H1 (cell line): ENCODE results near the gene DOCK6. TPM values are rescaled to one million over a fixed set of nuclear protein-coding genes. Genes with fewer than 3 reads are reported as not detected.

Experiments
- CTCF ChIA-PET: fragments of 300-600 bp; sonication (Branson Sonifier 250); formaldehyde crosslinking; loops from one replicate; lab custom pipeline; 2021; ENCODE audit not compliant: partially characterized antibody; lab: Charles Lee
- POLR2A ChIA-PET: fragments of 300-600 bp; sonication (Branson Sonifier 250); formaldehyde crosslinking; loops from one replicate; lab custom pipeline; 2021; ENCODE audit warnings: inconsistent platforms; ENCODE audit not compliant: partially characterized antibody; lab: Charles Lee
- DNase-seq, 2 experiments: peaks; one replicate each; pipeline versions ENCODE4 v3.0.0 to v3.0.0-alpha.2; 2010 to 2022; ENCODE audit warnings: low spot score in 2 of 2, low read depth in 1 of 2, mixed read lengths in 1 of 2
- FAIRE-seq: peaks from 2 replicates; lab custom pipeline; 2011; peaks lifted over from hg19 to GRCh38; lab: Jason Lieb, UNC
- H2AFZ ChIP-seq: 2 replicates; pipeline ENCODE4 v1.8.1; 2012; ENCODE audit warnings: low read length, inconsistent platforms
- H2AK5ac ChIP-seq: 2 replicates; pipeline ENCODE4 v1.6.1; 2013; ENCODE audit warnings: low read depth, low read length
- H2BK120ac ChIP-seq: replicated peaks from 2 replicates; pipeline ENCODE3; 2013; ENCODE audit warnings: low read depth, low read length, inconsistent platforms
- H2BK12ac ChIP-seq: 2 replicates; pipeline ENCODE4 v1.6.1; 2013; ENCODE audit warnings: low read depth, low read length
- H2BK15ac ChIP-seq: 2 replicates; pipeline ENCODE4 v1.6.1; 2013; ENCODE audit warnings: low read length
- H2BK20ac ChIP-seq: 2 replicates; pipeline ENCODE4 v1.6.1; 2013; ENCODE audit warnings: low read length
- H2BK5ac ChIP-seq: 2 replicates; pipeline ENCODE4 v1.6.1; 2013; ENCODE audit warnings: low read depth, low read length
- H3K14ac ChIP-seq: 2 replicates; pipeline ENCODE4 v1.6.1; 2013; ENCODE audit warnings: inconsistent platforms; ENCODE audit not compliant: insufficient read length
- H3K18ac ChIP-seq: 2 replicates; pipeline ENCODE4 v1.6.1; 2013; ENCODE audit warnings: low read length; ENCODE audit errors: extremely low read depth
- H3K23ac ChIP-seq: 2 replicates; pipeline ENCODE4 v1.6.1; 2013; ENCODE audit warnings: inconsistent platforms; ENCODE audit not compliant: insufficient read length
- H3K23me2 ChIP-seq: 2 replicates; pipeline ENCODE4 v1.6.1; 2013; ENCODE audit warnings: low read depth, low read length
- H3K27ac ChIP-seq: 2 replicates; pipeline ENCODE4 v1.6.1; 2011; ENCODE audit warnings: low read depth, low read length, inconsistent platforms
- H3K27me3 ChIP-seq, 4 experiments: replicated peaks in 1 of 4; 1 replicate in 1 of 4; 2 replicates in 3 of 4; pipeline versions ENCODE4 v1.6.1 to v1.8.1; 2011 to 2013; ENCODE audit warnings: low read length in 3 of 4, mild to moderate bottlenecking in 3 of 4, inconsistent platforms in 2 of 4, mixed read lengths in 2 of 4, moderate library complexity in 1 of 4; ENCODE audit not compliant: control insufficient read depth in 3 of 4, insufficient read depth in 3 of 4; ENCODE audit errors: extremely low read depth in 1 of 4
- H3K36me3 ChIP-seq, 4 experiments: 2 replicates each; pipeline versions ENCODE4 v1.6.1 to v1.8.1; 2011 to 2013; ENCODE audit warnings: mild to moderate bottlenecking in 4 of 4, low read length in 3 of 4, moderate library complexity in 2 of 4, control low read depth in 1 of 4, inconsistent platforms in 1 of 4; ENCODE audit not compliant: insufficient read depth in 4 of 4, control insufficient read depth in 2 of 4
- H3K4ac ChIP-seq: replicated peaks from 2 replicates; pipeline ENCODE3; 2013; ENCODE audit warnings: low read length, low read depth, mixed read lengths, inconsistent platforms; ENCODE audit not compliant: insufficient read length
- H3K4me1 ChIP-seq, 4 experiments: replicated peaks in 1 of 4; 1 replicate in 1 of 4; 2 replicates in 3 of 4; pipeline versions ENCODE4 v1.6.1 to v1.8.1; 2011 to 2013; ENCODE audit warnings: low read length in 3 of 4, inconsistent platforms in 2 of 4, mixed read lengths in 1 of 4; ENCODE audit not compliant: insufficient read depth in 4 of 4, control insufficient read depth in 3 of 4
- H3K4me2 ChIP-seq, 2 experiments: 2 replicates each; pipeline versions ENCODE4 v1.6.1 to v1.8.1; 2011 to 2013; ENCODE audit warnings: low read depth in 2 of 2, low read length in 2 of 2, control low read depth in 1 of 2, inconsistent platforms in 1 of 2, mild to moderate bottlenecking in 1 of 2; ENCODE audit not compliant: insufficient read depth in 1 of 2
- H3K4me3 ChIP-seq, 4 experiments: fragments of 200-600, 300-600 bp in 1 of 4; sonication (generic), shearing (Covaris generic), sonication (Bioruptor Twin) in 1 of 4; 2 replicates each; pipeline versions ENCODE4 v1.5.1 to v1.8.1; 2011 to 2016; ENCODE audit warnings: low read length in 4 of 4, low read depth in 3 of 4, control low read depth in 2 of 4, inconsistent platforms in 2 of 4, mild to moderate bottlenecking in 2 of 4, mixed read lengths in 1 of 4, moderate library complexity in 1 of 4; ENCODE audit not compliant: insufficient read depth in 2 of 4; ENCODE audit errors: extremely low read depth in 1 of 4
- H3K56ac ChIP-seq: replicated peaks from 2 replicates; pipeline ENCODE3; 2013; ENCODE audit warnings: low read depth, mild to moderate bottlenecking, mixed read lengths, low read length, inconsistent platforms; ENCODE audit not compliant: insufficient read length
- H3K79me1 ChIP-seq: 2 replicates; pipeline ENCODE4 v1.6.1; 2013; ENCODE audit warnings: low read depth, low read length, control low read depth
- H3K79me2 ChIP-seq, 2 experiments: 2 replicates each; pipeline versions ENCODE4 v1.6.1 to v1.8.1; 2012 to 2013; ENCODE audit warnings: low read length in 2 of 2, mild to moderate bottlenecking in 2 of 2, inconsistent platforms in 1 of 2; ENCODE audit not compliant: insufficient read depth in 2 of 2, control insufficient read depth in 1 of 2
- H3K9ac ChIP-seq, 4 experiments: replicated peaks in 1 of 4; 1 replicate in 1 of 4; 2 replicates in 3 of 4; pipeline versions ENCODE4 v1.6.1 to v1.8.1; 2011 to 2013; ENCODE audit warnings: low read depth in 3 of 4, low read length in 3 of 4, control low read depth in 2 of 4, mild to moderate bottlenecking in 2 of 4, moderate library complexity in 2 of 4, inconsistent platforms in 1 of 4; ENCODE audit errors: extremely low read depth in 1 of 4
- H3K9me3 ChIP-seq, 2 experiments: 2 replicates each; pipeline versions ENCODE4 v1.6.1 to v1.8.1; 2012 to 2013; ENCODE audit warnings: mild to moderate bottlenecking in 2 of 2, moderate library complexity in 2 of 2, control low read depth in 1 of 2, inconsistent platforms in 1 of 2, low read depth in 1 of 2, low read length in 1 of 2, mixed read lengths in 1 of 2; ENCODE audit not compliant: insufficient read depth in 2 of 2
- H4K20me1 ChIP-seq, 2 experiments: replicated peaks in 1 of 2; 2 replicates each; pipeline versions ENCODE3 to v1.8.1; 2011 to 2013; ENCODE audit warnings: inconsistent platforms in 2 of 2, low read length in 2 of 2, mild to moderate bottlenecking in 1 of 2; ENCODE audit not compliant: insufficient read depth in 2 of 2, control insufficient read depth in 1 of 2
- H4K5ac ChIP-seq: 2 replicates; pipeline ENCODE4 v1.6.1; 2013; ENCODE audit warnings: low read length, low read depth, mixed read lengths, inconsistent platforms; ENCODE audit not compliant: insufficient read length
- H4K8ac ChIP-seq: 2 replicates; pipeline ENCODE4 v1.8.0; 2013; ENCODE audit warnings: mild to moderate bottlenecking, moderate library complexity, low read length, inconsistent platforms; ENCODE audit not compliant: insufficient read depth; ENCODE audit errors: extremely low read depth
- H4K91ac ChIP-seq: replicated peaks from 2 replicates; pipeline ENCODE3; 2013; ENCODE audit warnings: low read length, mixed read lengths, inconsistent platforms; ENCODE audit not compliant: insufficient read length
- E2F6 ChIP-seq: IDR thresholded peaks from 2 replicates; pipeline ENCODE4 v1.6.1; 2012; ENCODE audit warnings: inconsistent platforms
- EP300 ChIP-seq, 2 experiments: IDR thresholded peaks; 1 replicate in 1 of 2; 2 replicates in 1 of 2; pipeline ENCODE4 v1.6.1; 2011 to 2012; ENCODE audit warnings: low read depth in 2 of 2, low read length in 2 of 2, mild to moderate bottlenecking in 2 of 2, borderline replicate concordance in 1 of 2, inconsistent platforms in 1 of 2, moderate library complexity in 1 of 2
- PHF8 ChIP-seq: fragments of 200-600 bp; sonication (generic); conservative IDR thresholded peaks from 2 replicates; pipeline ENCODE4 v1.7.1; 2012; ENCODE audit warnings: low read depth, mild to moderate bottlenecking, inconsistent platforms, low read length, moderate library complexity
- RAD21 ChIP-seq, 2 experiments: IDR thresholded peaks in 1 of 2; conservative IDR thresholded peaks in 1 of 2; 2 replicates each; pipeline ENCODE4 v1.6.1; 2011; ENCODE audit warnings: low read depth in 2 of 2, low read length in 2 of 2, improper control_type of control experiment in 1 of 2, inconsistent platforms in 1 of 2, mild to moderate bottlenecking in 1 of 2, moderate library complexity in 1 of 2
- RFX5 ChIP-seq: IDR thresholded peaks from 2 replicates; pipeline ENCODE4 v1.6.1; 2011; ENCODE audit warnings: low read depth, low read length, improper control_type of control experiment, borderline replicate concordance
- SP4 ChIP-seq: IDR thresholded peaks from 2 replicates; pipeline ENCODE4 v1.6.1; 2012; ENCODE audit warnings: low read length, inconsistent platforms
- TAF7 ChIP-seq: optimal IDR thresholded peaks from 2 replicates; pipeline ENCODE3; 2011; ENCODE audit warnings: low read depth, mild to moderate bottlenecking, inconsistent platforms, low read length, moderate library complexity, borderline replicate concordance
- TBP ChIP-seq: IDR thresholded peaks from 2 replicates; pipeline ENCODE4 v1.6.1; 2011; ENCODE audit warnings: low read depth, low read length, improper control_type of control experiment
- WGBS, 2 experiments: shearing (Covaris generic) in 1 of 2; methylation state at CpG; one replicate each; pipeline versions ENCODE4 v1.1.6 to v1.1.7; 2013 to 2015; ENCODE audit warnings: low lambda C conversion rate in 2 of 2, mixed read lengths in 2 of 2, inconsistent platforms in 1 of 2, low coverage in 1 of 2, missing lambda C conversion rate in 1 of 2; ENCODE audit not compliant: insufficient replicate concordance in 2 of 2, insufficient coverage in 1 of 2, insufficient read length in 1 of 2; ENCODE audit errors: extremely low coverage in 1 of 2, missing lambda C conversion rate in 1 of 2; 5-methylcytosine and 5-hydroxymethylcytosine counted together
- polyA plus RNA-seq, 7 experiments: library from polyadenylated mRNA; depleted of rRNA in 3 of 7; stranded (reverse) in 5 of 7; unstranded in 2 of 7; fragments of >200 nt in 5 of 7; fragments of 200-250 nt in 2 of 7; gene quantifications; 1 replicate in 5 of 7; 2 replicates in 1 of 7; 4 replicates in 1 of 7; pipeline versions ENCODE4 v1.2.1 to v1.2.3, GENCODE V29; 2011 to 2013; ENCODE audit warnings: missing spikeins in 2 of 7, mixed read lengths in 2 of 7
- total RNA-seq: library from RNA; stranded (reverse); fragmentation: NEBNext Ultra II Directional; extraction: Animal tissue kit (Norgen Biotek cat#: 25700); gene quantifications from 2 replicates; pipeline ENCODE4 v1.2.1, GENCODE V29; 2021

Gene DOCK6
- total and polyA plus RNA-seq, 2 of the 8 experiments (the other 6 are each of a cell fraction or from before 2014, with no cell fraction given), result 25.5 to 54.7 TPM

- Histone ChIP-seq H3K79me2 (no peaks in the 10 kb centered on the region), H4K8ac (no peak overlapping the region), H4K91ac (no peak overlapping the region), H3K23me2 (no peaks in the 10 kb centered on the region), H4K5ac (no peak overlapping the region), H2BK12ac (no peak overlapping the region), H3K9me3 (peaks cover 0 to 11% of the 10 kb centered on the region in 2 experiments; a peak in 1 of 4 replicates), H2BK5ac (no peak overlapping the region), H3K36me3 (no peaks in the 10 kb centered on the region), H2AK5ac (no peak overlapping the region), H4K20me1 (no peaks in the 10 kb centered on the region), H3K18ac (no peak overlapping the region), H3K27ac (no peak overlapping the region), H2BK120ac (no peak overlapping the region), H3K4me2 (0 out of 4 replicates have a peak overlapping the region, but pooled peaks of 1 of the 2 experiments have one; percentile 34), H2BK15ac (no peak overlapping the region), H3K79me1 (no peaks in the 10 kb centered on the region), H3K27me3 (no peaks in the 10 kb centered on the region), H3K23ac (no peak overlapping the region), H2BK20ac (no peak overlapping the region), H3K4ac (no peak overlapping the region), H3K9ac (no peak overlapping the region), H2AFZ (no peak overlapping the region), H3K14ac (no peak overlapping the region), H3K56ac (no peak overlapping the region), H3K4me1 (peaks cover 0 to 4% (median 2%) of the 10 kb centered on the region in 4 experiments; a peak in 4 of 7 replicates), H3K4me3 (no peak overlapping the region)
- FAIRE-seq (no peak), DNase-seq (no peak)
- WGBS, 2 experiments, result 58% methylated on average over 4 of the region's 4 CpGs; no CpG with 5 or more reads in 1 of the 2 experiments
- ChIA-PET POLR2A (interaction anchor here (0.6 to 1.9 kb wide), 3 partner anchors 12 to 122 kb away, joined by 3 to 5 read pairs (median 4); partner anchors contain the start of gene DOCK6), CTCF (interaction anchor here (0.8 to 3.9 kb wide), 8 partner anchors 9 to 208 kb away, joined by 3 to 16 read pairs (median 4); partner anchors contain the start of gene DOCK6)
- no peak for TF ChIP-seq TAF7
- TF ChIP-seq PHF8, result no peak
- TF ChIP-seq EP300 (IDR thresholded peaks at IDR 0.05; ENCODE audit: borderline replicate concordance in 1 of 2, low read depth in 2 of 2, low read length in 2 of 2), result no peak
- no peak for TF ChIP-seq E2F6
- no peak for TF ChIP-seq SP4
- TF ChIP-seq RFX5, result no peak
- TF ChIP-seq TBP, result no peak
- no peak for TF ChIP-seq RAD21 (IDR thresholded peaks at IDR 0.05 in 1 of 2, conservative IDR thresholded peaks at IDR 0.05 in 1 of 2; ENCODE audit: low read depth in 2 of 2, low read length in 2 of 2)
Measured at GRCh38 chr19:11274533-11275086, 12.3 kb upstream of the DOCK6 start.
